Measurements from ENCODE around the gene PDZK1. TPM values are rescaled to one million over a fixed set of nuclear protein-coding genes. Genes with fewer than 3 reads are reported as not detected.
"Not testable (repeated sequence)": the region's sequence is repeated elsewhere in the genome, so short reads cannot be mapped to it uniquely, and the experiment has no call there.

Gene PDZK1
- total RNA-seq, 1 experiment from 2014 or later, result 98.9 TPM

- H3K27me3 ChIP-seq (replicated peaks; ENCODE audit: control insufficient read depth, insufficient read depth, low read length); H3K27ac Mint-ChIP-seq (ENCODE audit: unreplicated experiment); H3K36me3 Mint-ChIP-seq (ENCODE audit: insufficient read depth, unreplicated experiment); H3K4me3 Mint-ChIP-seq (ENCODE audit: unreplicated experiment); H3K4me3 ChIP-seq (ENCODE audit: low read depth, low read length); DNase-seq; CTCF ChIA-PET; H3K9me3 ChIP-seq; H3K36me3 ChIP-seq (ENCODE audit: control insufficient read depth, insufficient read depth, low read length); BruUV-seq (replicated peaks); H3K4me1 ChIP-seq; intact Hi-C loops (cut with micrococcal nuclease; ENCODE audit: unreplicated experiment); POLR2A ChIA-PET; H3K9me3 Mint-ChIP-seq (ENCODE audit: unreplicated experiment); H3K4me1 Mint-ChIP-seq (ENCODE audit: low read depth, unreplicated experiment); H3K27me3 Mint-ChIP-seq (ENCODE audit: insufficient read depth, unreplicated experiment): not testable (repeated sequence)
These were observed 44.7 kb downstream of the PDZK1 start for GRCh38 chr1:145662502-145662901.

GRCh38 chr1:145656245-145656943 is 50.8 kb downstream of the PDZK1 start:
- POLR2A ChIA-PET; H3K36me3 ChIP-seq (ENCODE audit: control insufficient read depth, insufficient read depth, low read length); DNase-seq; H3K27me3 ChIP-seq (replicated peaks; ENCODE audit: control insufficient read depth, insufficient read depth, low read length); H3K27ac Mint-ChIP-seq (ENCODE audit: unreplicated experiment); H3K4me1 Mint-ChIP-seq (ENCODE audit: low read depth, unreplicated experiment); BruUV-seq (replicated peaks); CTCF ChIA-PET; intact Hi-C loops (cut with micrococcal nuclease; ENCODE audit: unreplicated experiment); H3K27me3 Mint-ChIP-seq (ENCODE audit: insufficient read depth, unreplicated experiment); H3K4me1 ChIP-seq; H3K4me3 ChIP-seq (ENCODE audit: low read depth, low read length); H3K9me3 ChIP-seq; H3K4me3 Mint-ChIP-seq (ENCODE audit: unreplicated experiment); H3K9me3 Mint-ChIP-seq (ENCODE audit: unreplicated experiment): not testable (repeated sequence)
- peaks cover 11% of the 10 kb centered on the region for H3K36me3 Mint-ChIP-seq (ENCODE audit: insufficient read depth, unreplicated experiment)

- H3K4me3 ChIP-seq (ENCODE audit: low read depth, low read length); H3K4me3 Mint-ChIP-seq (ENCODE audit: unreplicated experiment); intact Hi-C loops (cut with micrococcal nuclease; ENCODE audit: unreplicated experiment); H3K27ac Mint-ChIP-seq (ENCODE audit: unreplicated experiment); H3K4me1 Mint-ChIP-seq (ENCODE audit: low read depth, unreplicated experiment); H3K27me3 ChIP-seq (replicated peaks; ENCODE audit: control insufficient read depth, insufficient read depth, low read length); H3K9me3 ChIP-seq; H3K4me1 ChIP-seq; H3K27me3 Mint-ChIP-seq (ENCODE audit: insufficient read depth, unreplicated experiment); POLR2A ChIA-PET; H3K36me3 ChIP-seq (ENCODE audit: control insufficient read depth, insufficient read depth, low read length); H3K36me3 Mint-ChIP-seq (ENCODE audit: insufficient read depth, unreplicated experiment); H3K9me3 Mint-ChIP-seq (ENCODE audit: unreplicated experiment); CTCF ChIA-PET; BruUV-seq (replicated peaks); DNase-seq: not testable (repeated sequence)
These were observed 63.2 kb downstream of the PDZK1 start for GRCh38 chr1:145643990-145644389.

GRCh38 chr1:145641886-145642285 is 65.3 kb downstream of the PDZK1 start:
- H3K9me3 Mint-ChIP-seq (ENCODE audit: unreplicated experiment); intact Hi-C loops (cut with micrococcal nuclease; ENCODE audit: unreplicated experiment); H3K4me3 ChIP-seq (ENCODE audit: low read depth, low read length); H3K36me3 Mint-ChIP-seq (ENCODE audit: insufficient read depth, unreplicated experiment); BruUV-seq (replicated peaks); H3K36me3 ChIP-seq (ENCODE audit: control insufficient read depth, insufficient read depth, low read length); H3K27me3 Mint-ChIP-seq (ENCODE audit: insufficient read depth, unreplicated experiment); H3K4me1 ChIP-seq; H3K27me3 ChIP-seq (replicated peaks; ENCODE audit: control insufficient read depth, insufficient read depth, low read length); POLR2A ChIA-PET; H3K27ac Mint-ChIP-seq (ENCODE audit: unreplicated experiment); H3K9me3 ChIP-seq; DNase-seq; H3K4me1 Mint-ChIP-seq (ENCODE audit: low read depth, unreplicated experiment); CTCF ChIA-PET; H3K4me3 Mint-ChIP-seq (ENCODE audit: unreplicated experiment): not testable (repeated sequence)

GRCh38 chr1:145636237-145636636 is 70.9 kb downstream of the PDZK1 start:
- H3K9me3 Mint-ChIP-seq (ENCODE audit: unreplicated experiment); H3K4me3 Mint-ChIP-seq (ENCODE audit: unreplicated experiment); H3K4me1 Mint-ChIP-seq (ENCODE audit: low read depth, unreplicated experiment); H3K36me3 ChIP-seq (ENCODE audit: control insufficient read depth, insufficient read depth, low read length); H3K9me3 ChIP-seq; H3K27me3 Mint-ChIP-seq (ENCODE audit: insufficient read depth, unreplicated experiment); H3K4me1 ChIP-seq; H3K36me3 Mint-ChIP-seq (ENCODE audit: insufficient read depth, unreplicated experiment); H3K4me3 ChIP-seq (ENCODE audit: low read depth, low read length); BruUV-seq (replicated peaks); CTCF ChIA-PET; H3K27ac Mint-ChIP-seq (ENCODE audit: unreplicated experiment); DNase-seq; POLR2A ChIA-PET; H3K27me3 ChIP-seq (replicated peaks; ENCODE audit: control insufficient read depth, insufficient read depth, low read length); intact Hi-C loops (cut with micrococcal nuclease; ENCODE audit: unreplicated experiment): not testable (repeated sequence)

DNA sequence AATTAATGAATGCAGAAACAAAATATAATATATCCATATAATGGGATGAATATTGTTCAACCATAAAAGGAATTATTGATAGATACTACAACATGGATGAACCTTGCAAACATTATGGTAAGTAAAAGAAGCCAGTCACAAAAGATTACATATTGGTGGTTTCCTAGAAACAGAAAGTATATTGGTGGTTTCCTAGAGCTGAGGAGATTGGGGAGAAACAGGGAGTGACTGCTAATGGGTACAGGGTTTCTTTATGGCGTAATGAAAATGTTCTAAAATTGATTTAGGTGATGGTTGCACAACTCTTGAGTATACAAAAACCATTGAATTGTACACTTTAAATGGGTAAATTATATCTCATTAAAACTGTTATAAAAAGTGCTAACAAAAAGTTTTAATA is 85.0 kb downstream of the PDZK1 start:
- CTCF ChIA-PET; BruUV-seq (replicated peaks); H3K4me1 ChIP-seq; H3K4me1 Mint-ChIP-seq (ENCODE audit: low read depth, unreplicated experiment); POLR2A ChIA-PET; H3K36me3 Mint-ChIP-seq (ENCODE audit: insufficient read depth, unreplicated experiment); H3K9me3 Mint-ChIP-seq (ENCODE audit: unreplicated experiment); H3K27ac Mint-ChIP-seq (ENCODE audit: unreplicated experiment); H3K4me3 ChIP-seq (ENCODE audit: low read depth, low read length); DNase-seq; H3K27me3 ChIP-seq (replicated peaks; ENCODE audit: control insufficient read depth, insufficient read depth, low read length); intact Hi-C loops (cut with micrococcal nuclease; ENCODE audit: unreplicated experiment); H3K27me3 Mint-ChIP-seq (ENCODE audit: insufficient read depth, unreplicated experiment); H3K4me3 Mint-ChIP-seq (ENCODE audit: unreplicated experiment); H3K36me3 ChIP-seq (ENCODE audit: control insufficient read depth, insufficient read depth, low read length); H3K9me3 ChIP-seq: not testable (repeated sequence)
